ENCODE measurements around the gene ADAM12. TPM values are rescaled to one million over a fixed set of nuclear protein-coding genes. Genes with fewer than 3 reads are reported as not detected.

ADAM12 gene
- total RNA-seq, result 41.7 and 45.6 TPM in 2 replicates
- long read RNA-seq, partial matches to known transcripts, result 20 of 30 reads
- long read RNA-seq, other reads (novel, unspliced or antisense), result 10 of 30 reads

GRCh38 chr10:126387931-126388911, at the start of gene ADAM12:
TSS of gene ADAM12 (minus strand) at chr10:126388477. CDS start at chr10:126388145, 332 bp downstream.
- H3K27ac Mint-ChIP-seq (ENCODE audit: unreplicated experiment), result peak within 1 kb of the TSS; percentile 75
- peak within 1 kb of the TSS; percentile 91 for H3K4me3 Mint-ChIP-seq (ENCODE audit: unreplicated experiment)
- peaks cover 9% of the 10 kb centered on the region for H3K9me3 Mint-ChIP-seq (ENCODE audit: unreplicated experiment)
- no peak for TF ChIP-seq CTCF (IDR thresholded peaks at IDR 0.05)
- peaks cover 6% of the 10 kb centered on the region for H3K36me3 Mint-ChIP-seq (ENCODE audit: unreplicated experiment)
- DNase-seq (ENCODE audit: extremely low spot score, unreplicated experiment), result peak; percentile 85
- H3K27me3 Mint-ChIP-seq (ENCODE audit: unreplicated experiment), result no peaks in the 10 kb centered on the region
- H3K4me1 Mint-ChIP-seq (ENCODE audit: unreplicated experiment), result peaks cover 41% of the 10 kb centered on the region

- Mint-ChIP-seq H3K36me3 (ENCODE audit: unreplicated experiment) (no peaks in the 10 kb centered on the region), H3K27me3 (ENCODE audit: unreplicated experiment) (peaks cover 17% of the 10 kb centered on the region), H3K4me1 (ENCODE audit: unreplicated experiment) (peaks cover 10% of the 10 kb centered on the region), H3K4me3 (ENCODE audit: unreplicated experiment) (no peak overlapping the region), H3K27ac (ENCODE audit: unreplicated experiment) (no peak overlapping the region), H3K9me3 (ENCODE audit: unreplicated experiment) (peaks cover 2% of the 10 kb centered on the region)
- DNase-seq (ENCODE audit: extremely low spot score, unreplicated experiment), result no peak
- TF ChIP-seq CTCF (IDR thresholded peaks at IDR 0.05), result no peak
Measured at GRCh38 chr10:126437635-126438406, 49.5 kb upstream of the ADAM12 start.

GRCh38 chr10:126434235-126434634, 46.0 kb upstream of the ADAM12 start:
- TF ChIP-seq CTCF (IDR thresholded peaks at IDR 0.05), result no peak
- no peak overlapping the region for H3K27ac Mint-ChIP-seq (ENCODE audit: unreplicated experiment)
- H3K4me3 Mint-ChIP-seq (ENCODE audit: unreplicated experiment), result no peak overlapping the region
- peaks cover 1% of the 10 kb centered on the region for H3K4me1 Mint-ChIP-seq (ENCODE audit: unreplicated experiment)
- DNase-seq (ENCODE audit: extremely low spot score, unreplicated experiment), result no peak
- no peaks in the 10 kb centered on the region for H3K9me3 Mint-ChIP-seq (ENCODE audit: unreplicated experiment)
- H3K27me3 Mint-ChIP-seq (ENCODE audit: unreplicated experiment), result peaks cover 9% of the 10 kb centered on the region
- H3K36me3 Mint-ChIP-seq (ENCODE audit: unreplicated experiment), result no peaks in the 10 kb centered on the region

- Mint-ChIP-seq H3K9me3 (ENCODE audit: unreplicated experiment) (no peaks in the 10 kb centered on the region), H3K4me1 (ENCODE audit: unreplicated experiment) (no peaks in the 10 kb centered on the region), H3K36me3 (ENCODE audit: unreplicated experiment) (no peaks in the 10 kb centered on the region), H3K27ac (ENCODE audit: unreplicated experiment) (no peak overlapping the region), H3K27me3 (ENCODE audit: unreplicated experiment) (peaks cover 9% of the 10 kb centered on the region), H3K4me3 (ENCODE audit: unreplicated experiment) (no peak overlapping the region)
- DNase-seq (ENCODE audit: extremely low spot score, unreplicated experiment), result no peak
- TF ChIP-seq CTCF (IDR thresholded peaks at IDR 0.05), result no peak
Measured at GRCh38 chr10:126433351-126433750, 45.1 kb upstream of the ADAM12 start.

Measured in osteocyte (in vitro differentiated cells).